ENCODE measurements around the gene IFT122.
"Not testable (repeated sequence)": the region's sequence is repeated elsewhere in the genome, so short reads cannot be mapped to it uniquely, and the experiment has no call there.

The IFT122 gene

GRCh38 chr3:129487183-129487867, 47.3 kb downstream of the IFT122 start:
- H3K9me3 Mint-ChIP-seq, result no peaks in the 10 kb centered on the region
- no peaks in the 10 kb centered on the region for H3K4me1 Mint-ChIP-seq (ENCODE audit: low read depth)
- no peak overlapping the region for H3K4me3 Mint-ChIP-seq

GRCh38 chr3:129487868-129488335, 47.9 kb downstream of the IFT122 start:
- H3K9me3 Mint-ChIP-seq; H3K27me3 Mint-ChIP-seq; H3K4me1 Mint-ChIP-seq (ENCODE audit: low read depth); H3K27ac Mint-ChIP-seq; H3K4me3 Mint-ChIP-seq; H3K36me3 Mint-ChIP-seq (ENCODE audit: low read depth): not testable (repeated sequence)

More at GRCh38 chr3:129487183-129487867, 47.3 kb downstream of the IFT122 start:
- Mint-ChIP-seq H3K27ac (no peak overlapping the region), H3K36me3 (ENCODE audit: low read depth) (peaks cover 4% of the 10 kb centered on the region), H3K27me3 (no peaks in the 10 kb centered on the region)

GRCh38 chr3:129489258-129489657, 49.2 kb downstream of the IFT122 start:
- H3K9me3 Mint-ChIP-seq; H3K27me3 Mint-ChIP-seq; H3K27ac Mint-ChIP-seq; H3K4me3 Mint-ChIP-seq; H3K36me3 Mint-ChIP-seq (ENCODE audit: low read depth); H3K4me1 Mint-ChIP-seq (ENCODE audit: low read depth): not testable (repeated sequence)

GRCh38 chr3:129490273-129490675, 50.2 kb downstream of the IFT122 start:
- Mint-ChIP-seq H3K27ac (no peak overlapping the region), H3K4me1 (ENCODE audit: low read depth) (no peaks in the 10 kb centered on the region), H3K4me3 (no peak overlapping the region), H3K36me3 (ENCODE audit: low read depth) (peaks cover 4% of the 10 kb centered on the region), H3K9me3 (no peaks in the 10 kb centered on the region), H3K27me3 (no peaks in the 10 kb centered on the region)

- not testable (repeated sequence) for H3K27ac Mint-ChIP-seq; H3K4me1 Mint-ChIP-seq (ENCODE audit: low read depth); H3K27me3 Mint-ChIP-seq; H3K36me3 Mint-ChIP-seq (ENCODE audit: low read depth); H3K4me3 Mint-ChIP-seq; H3K9me3 Mint-ChIP-seq
These were observed 51.1 kb downstream of the IFT122 start for GRCh38 chr3:129491077-129491476.

GRCh38 chr3:129491794-129492193, 51.8 kb downstream of the IFT122 start:
- Mint-ChIP-seq H3K36me3 (ENCODE audit: low read depth) (no peaks in the 10 kb centered on the region), H3K4me1 (ENCODE audit: low read depth) (no peaks in the 10 kb centered on the region), H3K27ac (no peak overlapping the region), H3K9me3 (no peaks in the 10 kb centered on the region), H3K27me3 (no peaks in the 10 kb centered on the region), H3K4me3 (no peak overlapping the region)

- Mint-ChIP-seq H3K36me3 (ENCODE audit: low read depth) (no peaks in the 10 kb centered on the region), H3K4me3 (no peak overlapping the region), H3K27me3 (no peaks in the 10 kb centered on the region), H3K4me1 (ENCODE audit: low read depth) (no peaks in the 10 kb centered on the region), H3K27ac (no peak overlapping the region), H3K9me3 (no peaks in the 10 kb centered on the region)
These were observed 52.7 kb downstream of the IFT122 start for GRCh38 chr3:129492691-129493090.

GRCh38 chr3:129493206-129493605, 53.2 kb downstream of the IFT122 start:
- no peaks in the 10 kb centered on the region for H3K36me3 Mint-ChIP-seq (ENCODE audit: low read depth)
- H3K27ac Mint-ChIP-seq, result no peak overlapping the region
- H3K4me1 Mint-ChIP-seq (ENCODE audit: low read depth), result no peaks in the 10 kb centered on the region
- H3K4me3 Mint-ChIP-seq, result no peak overlapping the region
- no peaks in the 10 kb centered on the region for H3K27me3 Mint-ChIP-seq
- no peaks in the 10 kb centered on the region for H3K9me3 Mint-ChIP-seq

GRCh38 chr3:129494499-129494898, 54.5 kb downstream of the IFT122 start:
- not testable (repeated sequence) for H3K36me3 Mint-ChIP-seq (ENCODE audit: low read depth); H3K4me3 Mint-ChIP-seq; H3K4me1 Mint-ChIP-seq (ENCODE audit: low read depth); H3K27ac Mint-ChIP-seq; H3K27me3 Mint-ChIP-seq; H3K9me3 Mint-ChIP-seq

GRCh38 chr3:129495006-129495639, 55.1 kb downstream of the IFT122 start:
- H3K27me3 Mint-ChIP-seq; H3K4me1 Mint-ChIP-seq (ENCODE audit: low read depth); H3K27ac Mint-ChIP-seq; H3K9me3 Mint-ChIP-seq; H3K4me3 Mint-ChIP-seq; H3K36me3 Mint-ChIP-seq (ENCODE audit: low read depth): not testable (repeated sequence)

GRCh38 chr3:129497876-129498275, 57.9 kb downstream of the IFT122 start:
- H3K27me3 Mint-ChIP-seq; H3K27ac Mint-ChIP-seq; H3K4me1 Mint-ChIP-seq (ENCODE audit: low read depth); H3K36me3 Mint-ChIP-seq (ENCODE audit: low read depth); H3K9me3 Mint-ChIP-seq; H3K4me3 Mint-ChIP-seq: not testable (repeated sequence)

GRCh38 chr3:129498603-129499488, 58.8 kb downstream of the IFT122 start:
- not testable (repeated sequence) for H3K4me3 Mint-ChIP-seq; H3K27ac Mint-ChIP-seq; H3K36me3 Mint-ChIP-seq (ENCODE audit: low read depth); H3K9me3 Mint-ChIP-seq; H3K4me1 Mint-ChIP-seq (ENCODE audit: low read depth); H3K27me3 Mint-ChIP-seq

- H3K27me3 Mint-ChIP-seq; H3K27ac Mint-ChIP-seq; H3K9me3 Mint-ChIP-seq; H3K4me1 Mint-ChIP-seq (ENCODE audit: low read depth); H3K4me3 Mint-ChIP-seq; H3K36me3 Mint-ChIP-seq (ENCODE audit: low read depth): not testable (repeated sequence)
These were observed 59.7 kb downstream of the IFT122 start for GRCh38 chr3:129499604-129500333.

GRCh38 chr3:129500334-129500658, 60.3 kb downstream of the IFT122 start:
- H3K27me3 Mint-ChIP-seq, result no peaks in the 10 kb centered on the region
- H3K4me3 Mint-ChIP-seq, result no peak overlapping the region
- H3K27ac Mint-ChIP-seq, result no peak overlapping the region
- no peaks in the 10 kb centered on the region for H3K4me1 Mint-ChIP-seq (ENCODE audit: low read depth)
- H3K36me3 Mint-ChIP-seq (ENCODE audit: low read depth), result peaks cover 6% of the 10 kb centered on the region
- no peaks in the 10 kb centered on the region for H3K9me3 Mint-ChIP-seq

- H3K9me3 Mint-ChIP-seq, result no peaks in the 10 kb centered on the region
- no peak overlapping the region for H3K4me3 Mint-ChIP-seq
- H3K27me3 Mint-ChIP-seq, result no peaks in the 10 kb centered on the region
- H3K27ac Mint-ChIP-seq, result no peak overlapping the region
- no peaks in the 10 kb centered on the region for H3K4me1 Mint-ChIP-seq (ENCODE audit: low read depth)
- H3K36me3 Mint-ChIP-seq (ENCODE audit: low read depth), result peaks cover 6% of the 10 kb centered on the region
These were observed 61.6 kb downstream of the IFT122 start for GRCh38 chr3:129501630-129502029.

Data from stimulated activated naive CD8-positive, alpha-beta T cell treated with anti-CD3 and anti-CD28 coated beads, Interleukin-15, Interleukin-2, amounts not matched to agents 100 ng/mL and 50 ng/mL, for 24 hours (primary cell).